ENCODE data around the gene MN1. TPM values are rescaled to one million over a fixed set of nuclear protein-coding genes. Genes with fewer than 3 reads are reported as not detected.

The MN1 gene
- total and polyA plus RNA-seq, 2 donors (not counting 1 experiment from before 2014, with no cell fraction given), result 2.8 to 7.4 TPM

- Histone ChIP-seq H3K27me3 (ENCODE audit: control insufficient read depth, insufficient read depth, low read length) (no peaks in the 10 kb centered on the region), H3K4me2 (ENCODE audit: extremely low read depth, insufficient read depth, low read length) (peak overlapping the region; percentile 23), H3K9ac (ENCODE audit: insufficient read depth, low read length) (no peak overlapping the region), H3K4me3 (replicated peaks in 1 of 4; ENCODE audit: control extremely low read depth in 1 of 4, insufficient read depth in 1 of 4, low read depth in 3 of 4, low read length in 4 of 4) (peak overlapping the region in 1 of 4 experiments; percentile 50), H4K20me1 (ENCODE audit: control insufficient read depth, extremely low read depth, insufficient read depth, low read length) (no peaks in the 10 kb centered on the region), H3K9me3 (ENCODE audit: control insufficient read depth, insufficient read depth, low read depth, low read length) (no peaks in the 10 kb centered on the region), H2AFZ (ENCODE audit: low read length) (no peak overlapping the region), H3K36me3 (ENCODE audit: control insufficient read depth, insufficient read depth, low read length) (no peaks in the 10 kb centered on the region), H3K4me1 (ENCODE audit: control insufficient read depth, extremely low read depth, insufficient read depth, low read length) (peaks cover 3% of the 10 kb centered on the region), H3K79me2 (ENCODE audit: control insufficient read depth, insufficient read depth, low read length) (no peaks in the 10 kb centered on the region), H3K27ac (ENCODE audit: insufficient read depth, low read length) (no peak overlapping the region)
- no peak for DNase-seq (ENCODE audit: low read depth in 2 of 2)
- TF ChIP-seq CTCF (conservative IDR thresholded peaks at IDR 0.05 in 1 of 2, IDR thresholded peaks at IDR 0.05 in 1 of 2; ENCODE audit: low read depth in 1 of 2, low read length in 2 of 2) (no peak), EZH2 (IDR thresholded peaks at IDR 0.05; ENCODE audit: low read length, missing control alignments) (no peak)
These were observed 5.6 kb downstream of the MN1 start for GRCh38 chr22:27795696-27796517.

- Histone ChIP-seq H3K27ac (ENCODE audit: insufficient read depth, low read length) (no peak overlapping the region), H3K9ac (ENCODE audit: insufficient read depth, low read length) (no peak overlapping the region), H3K4me1 (ENCODE audit: control insufficient read depth, extremely low read depth, insufficient read depth, low read length) (peaks cover under 1% of the 10 kb centered on the region), H3K4me2 (ENCODE audit: extremely low read depth, insufficient read depth, low read length) (peak overlapping the region; percentile 62), H3K4me3 (replicated peaks in 1 of 4; ENCODE audit: control extremely low read depth in 1 of 4, insufficient read depth in 1 of 4, low read depth in 3 of 4, low read length in 4 of 4) (peak overlapping the region in 1 of 4 experiments; percentile 50), H3K79me2 (ENCODE audit: control insufficient read depth, insufficient read depth, low read length) (no peaks in the 10 kb centered on the region), H3K9me3 (ENCODE audit: control insufficient read depth, insufficient read depth, low read depth, low read length) (no peaks in the 10 kb centered on the region), H2AFZ (ENCODE audit: low read length) (no peak overlapping the region), H4K20me1 (ENCODE audit: control insufficient read depth, extremely low read depth, insufficient read depth, low read length) (no peaks in the 10 kb centered on the region), H3K27me3 (ENCODE audit: control insufficient read depth, insufficient read depth, low read length) (no peaks in the 10 kb centered on the region), H3K36me3 (ENCODE audit: control insufficient read depth, insufficient read depth, low read length) (no peaks in the 10 kb centered on the region)
- no peak for TF ChIP-seq CTCF (conservative IDR thresholded peaks at IDR 0.05 in 1 of 2, IDR thresholded peaks at IDR 0.05 in 1 of 2; ENCODE audit: low read depth in 1 of 2, low read length in 2 of 2)
- no peak for TF ChIP-seq EZH2 (IDR thresholded peaks at IDR 0.05; ENCODE audit: low read length, missing control alignments)
- DNase-seq (ENCODE audit: low read depth in 2 of 2), result no peak
These were observed 6.5 kb downstream of the MN1 start for GRCh38 chr22:27795053-27795452.

GRCh38 chr22:27794226-27794625, 7.3 kb downstream of the MN1 start:
- Histone ChIP-seq H3K79me2 (ENCODE audit: control insufficient read depth, insufficient read depth, low read length) (no peaks in the 10 kb centered on the region), H3K4me2 (ENCODE audit: extremely low read depth, insufficient read depth, low read length) (no peak overlapping the region), H3K4me1 (ENCODE audit: control insufficient read depth, extremely low read depth, insufficient read depth, low read length) (no peaks in the 10 kb centered on the region)

More at GRCh38 chr22:27794226-27794625, 7.3 kb downstream of the MN1 start:
- Histone ChIP-seq H3K27me3 (ENCODE audit: control insufficient read depth, insufficient read depth, low read length) (peaks cover 2% of the 10 kb centered on the region), H2AFZ (ENCODE audit: low read length) (no peak overlapping the region), H3K9me3 (ENCODE audit: control insufficient read depth, insufficient read depth, low read depth, low read length) (no peaks in the 10 kb centered on the region), H3K9ac (ENCODE audit: insufficient read depth, low read length) (no peak overlapping the region), H3K36me3 (ENCODE audit: control insufficient read depth, insufficient read depth, low read length) (no peaks in the 10 kb centered on the region), H4K20me1 (ENCODE audit: control insufficient read depth, extremely low read depth, insufficient read depth, low read length) (no peaks in the 10 kb centered on the region), H3K27ac (ENCODE audit: insufficient read depth, low read length) (no peak overlapping the region), H3K4me3 (replicated peaks in 1 of 4; ENCODE audit: control extremely low read depth in 1 of 4, insufficient read depth in 1 of 4, low read depth in 3 of 4, low read length in 4 of 4) (no peak overlapping the region)
- TF ChIP-seq CTCF (conservative IDR thresholded peaks at IDR 0.05 in 1 of 2, IDR thresholded peaks at IDR 0.05 in 1 of 2; ENCODE audit: low read depth in 1 of 2, low read length in 2 of 2) (no peak), EZH2 (IDR thresholded peaks at IDR 0.05; ENCODE audit: low read length, missing control alignments) (no peak)
- no peak for DNase-seq (ENCODE audit: low read depth in 2 of 2)
